Heart right ventricle (tissue), 16 donors: ENCODE results near the gene ECD. TPM values are rescaled to one million over a fixed set of nuclear protein-coding genes. Genes with fewer than 3 reads are reported as not detected.

Source experiments
- ATAC-seq, 8 donors: fragments of 200-7000 bp; cut with Tn5 transposase; one replicate each; pipeline ENCODE4 v1.9.1; 2020; ENCODE audit warnings: mild to moderate bottlenecking in 8 of 8, moderate library complexity in 8 of 8, moderate number of reproducible peaks in 1 of 8
- DNase-seq, 2 donors: peaks; one replicate each; pipeline ENCODE4 v3.0.0-alpha.2; 2020
- H3K27ac ChIP-seq, 10 donors: fragments of 200-600 bp; sonication (generic) in 2 of 10; one replicate each; pipeline versions ENCODE4 v1.5.0 to v1.8.0; 2020 to 2022; ENCODE audit warnings: mild to moderate bottlenecking in 3 of 10
- H3K27me3 ChIP-seq, 7 donors: fragments of 200-600 bp; one replicate each; pipeline ENCODE4 v1.8.0; 2021 to 2022; ENCODE audit warnings: mild to moderate bottlenecking in 2 of 7
- H3K36me3 ChIP-seq, 9 donors: fragments of 200-600 bp; sonication (generic) in 1 of 9; one replicate each; pipeline versions ENCODE4 v1.5.0 to v1.8.0; 2020 to 2022; ENCODE audit warnings: mild to moderate bottlenecking in 2 of 9
- H3K4me1 ChIP-seq, 9 donors: fragments of 200-600 bp; sonication (generic) in 1 of 9; one replicate each; pipeline versions ENCODE4 v1.5.0 to v1.8.0; 2020 to 2022; ENCODE audit warnings: mild to moderate bottlenecking in 4 of 9
- H3K4me3 ChIP-seq, 10 donors: fragments of 200-600 bp; sonication (generic) in 2 of 10; one replicate each; pipeline versions ENCODE4 v1.5.0 to v1.8.0; 2020 to 2022; ENCODE audit warnings: mild to moderate bottlenecking in 7 of 10, moderate library complexity in 2 of 10
- H3K9me3 ChIP-seq, 11 donors: fragments of 200-600 bp in 10 of 11; sonication (generic) in 2 of 11; one replicate each; pipeline versions ENCODE4 v1.5.0 to v1.8.0; 2013 to 2022; ENCODE audit warnings: mild to moderate bottlenecking in 2 of 11, control low read depth in 1 of 11, moderate library complexity in 1 of 11
- CTCF ChIP-seq, 9 donors: fragments of 200-600 bp; sonication (generic) in 2 of 9; IDR thresholded peaks; one replicate each; pipeline versions ENCODE4 v1.5.0 to v1.8.0; 2021 to 2022; ENCODE audit warnings: antibody characterized with exemption in 9 of 9, mild to moderate bottlenecking in 5 of 9, moderate library complexity in 1 of 9
- WGBS, 2 donors: extraction: QIAGEN DNeasy Blood & Tissue Kit; methylation state at CpG; one replicate each; pipeline ENCODE4 v1.1.7; 2013; ENCODE audit warnings: inconsistent platforms in 1 of 2; 5-methylcytosine and 5-hydroxymethylcytosine counted together
- intact Hi-C, 10 donors: fragments of 100-400 bp; cut with DNase I; formaldehyde crosslinking; loops; one replicate each; pipeline versions ENCODE4 v1.11.1 to v1.14.2; 2022
- polyA plus RNA-seq, 2 donors: library from polyadenylated mRNA; stranded (reverse); fragments of 200-250 nt; gene quantifications; one replicate each; pipeline ENCODE4 v1.2.3, GENCODE V29; 2013
- total RNA-seq, 10 donors: library from RNA; stranded (reverse); fragmentation: NEBNext Ultra II Directional in 3 of 10; extraction: Animal tissue kit (Norgen Biotek cat#: 25700) in 3 of 10; gene quantifications; one replicate each; pipeline versions ENCODE4 v1.2.1 to v1.2.4, GENCODE V29; 2021 to 2023
- donor health status: Arrhythmogenic right ventricular cardiomyopathy.
- donor health status: ischemic (EF 13 %, LVEDD 7.1; RV severe dilation, severe dysfunction).
- donor health status: healthy with polysubstance abuse.
- donor health status: DM: no; HTN: yes; CAD: no.
- donor health status: DM: no; HTN: no; CAD: no.
- donor health status: ischemic (EF 25% LVEDD 6.9; RV normal size, moderate dysfunction).
- donor health status: ischemic (EF 25% LVEDD 5.7; RV mildly dilated, moderate dysfunction).
- donor health status: healthy.
- donor health status: DM: yes; HTN: yes; CAD: no.
- donor health status: Ischemic cardiomyopathy.
- donor health status: ischemic (EF 35%, LVEDD 5.7; RV mildly dilated, moderate dysfunction).
- donor health status: nonischemic (EF 11% LVEDD 7.7; RV severe dilation, severe dysfunction).
- donor health status: DM: yes; HTN: yes; CAD: no.
- donor health status: PGD.
- donor health status: ischemic (EF 29% LVEDD 5.4; RV normal size, mild dysfunction).
- donor health status: nonischemic (EF 23%, LVEDD 6.1; RV moderate dilation, normal function).

Gene ECD
- total and polyA plus RNA-seq, 12 donors: 5.8 to 22.9 (median 18.2) TPM

- peaks cover 0 to 80% (median 18%) of the 10 kb centered on the region in 9 donors for H3K36me3 ChIP-seq
- H3K4me1 ChIP-seq: no peaks in the 10 kb centered on the region
- no peaks in the 10 kb centered on the region for H3K27me3 ChIP-seq
- DNase-seq (no peak), ATAC-seq (no peak)
- peaks cover 0 to 3% (median 0%) of the 10 kb centered on the region in 11 donors for H3K9me3 ChIP-seq
- H3K27ac ChIP-seq: no peak overlapping the region
- TF ChIP-seq CTCF (IDR thresholded peaks at IDR 0.05): no peak
- H3K4me3 ChIP-seq: no peak overlapping the region
- WGBS, 2 donors: 69 to 77% methylated on average over 3 of the region's 3 CpGs
- intact Hi-C loops: no loop called here
These were observed 16.0 kb upstream of the ECD start for GRCh38 chr10:73183667-73184281.

GRCh38 chr10:73182568-73182967 is 14.8 kb upstream of the ECD start:
- ATAC-seq (no peak), DNase-seq (no peak)
- peaks cover 0 to 92% (median 29%) of the 10 kb centered on the region in 9 donors for H3K36me3 ChIP-seq
- H3K4me3 ChIP-seq: no peak overlapping the region
- 85 to 93% methylated on average over 2 of the region's 2 CpGs for WGBS, 2 donors
- peaks cover 0 to 3% (median 0%) of the 10 kb centered on the region in 11 donors for H3K9me3 ChIP-seq
- intact Hi-C loops: no loop called here
- H3K4me1 ChIP-seq: no peaks in the 10 kb centered on the region
- no peaks in the 10 kb centered on the region for H3K27me3 ChIP-seq
- H3K27ac ChIP-seq: no peak overlapping the region
- TF ChIP-seq CTCF (IDR thresholded peaks at IDR 0.05): no peak

DNA sequence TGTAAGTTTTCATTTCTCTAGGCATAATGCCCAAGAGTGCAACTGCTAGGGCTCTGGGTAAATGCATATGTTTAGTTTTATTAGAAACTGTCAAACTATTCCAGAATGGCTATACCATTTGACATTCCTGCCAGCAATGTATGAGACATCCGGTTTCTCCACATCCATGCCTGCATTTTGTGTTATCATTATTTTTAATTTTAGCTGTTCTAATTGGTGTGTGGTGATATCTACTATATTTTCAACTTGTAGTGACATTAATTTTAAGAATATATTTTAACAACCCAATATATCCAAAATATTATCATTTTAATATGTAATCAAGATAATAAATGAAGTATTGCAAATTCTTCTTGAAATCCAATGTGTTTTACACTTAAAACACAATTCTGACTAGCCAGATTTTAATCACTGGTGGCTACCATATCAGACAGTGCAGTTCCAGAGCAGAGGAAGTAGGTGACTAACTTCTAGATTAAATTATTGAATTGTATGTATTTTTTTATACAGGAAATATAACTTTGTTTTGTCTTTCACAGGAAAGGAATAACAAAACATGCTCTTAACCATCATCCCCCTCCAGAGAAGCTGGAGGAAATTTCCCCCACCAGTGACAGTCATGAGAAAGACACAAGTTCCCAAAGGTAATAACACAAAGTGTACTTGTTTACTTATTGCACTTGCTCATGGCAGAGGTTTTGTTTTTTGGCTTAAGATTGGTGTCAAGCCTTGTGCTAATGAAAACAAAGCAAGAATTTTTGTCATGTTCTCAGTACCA is 6.5 kb upstream of the ECD start:
- H3K36me3 ChIP-seq: peaks cover 0 to 49% (median 20%) of the 10 kb centered on the region in 9 donors
- no peak for ATAC-seq

DNA sequence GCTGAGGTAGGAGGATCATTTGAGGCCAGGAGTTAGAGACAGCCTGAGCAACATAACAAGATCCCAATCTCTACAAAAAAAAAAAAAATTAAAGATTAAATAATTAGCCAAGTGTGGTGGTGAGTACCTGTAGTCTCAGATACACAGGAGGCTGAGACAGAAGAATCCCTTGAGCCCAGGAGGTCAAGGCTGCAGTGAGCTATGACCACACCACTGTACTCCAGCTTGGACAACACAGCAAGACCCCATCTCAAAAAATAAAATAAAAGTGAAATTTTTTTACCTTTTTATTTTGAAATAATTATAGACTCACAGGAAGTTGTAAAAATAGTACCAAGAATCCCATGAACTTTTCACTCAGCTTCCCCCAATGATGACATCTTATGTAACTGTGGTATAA is 5.1 kb upstream of the ECD start:
- intact Hi-C loops: no loop called here
- Histone ChIP-seq H3K4me3 (no peak overlapping the region), H3K27ac (no peak overlapping the region), H3K36me3 (peaks cover 0 to 35% (median 6%) of the 10 kb centered on the region in 9 donors), H3K27me3 (no peaks in the 10 kb centered on the region), H3K9me3 (no peaks in the 10 kb centered on the region), H3K4me1 (peaks cover 0 to 13% (median 9%) of the 10 kb centered on the region in 9 donors)
- ATAC-seq: no peak
- DNase-seq: no peak
- TF ChIP-seq CTCF (IDR thresholded peaks at IDR 0.05): no peak

More for the DNA sequence above, 6.5 kb upstream of the ECD start:
- TF ChIP-seq CTCF (IDR thresholded peaks at IDR 0.05): no peak
- no peaks in the 10 kb centered on the region for H3K27me3 ChIP-seq
- WGBS, 2 donors: 96 to 100% methylated on average over 1 of the region's 1 CpG
- H3K9me3 ChIP-seq: no peaks in the 10 kb centered on the region
- DNase-seq: no peak
- intact Hi-C loops: no loop called here
- no peak overlapping the region for H3K27ac ChIP-seq
- peaks cover 0 to 3% (median under 1%) of the 10 kb centered on the region in 9 donors for H3K4me1 ChIP-seq
- H3K4me3 ChIP-seq: no peak overlapping the region
